ENCODE measurements around the gene ANKRD33B. TPM values are rescaled to one million over a fixed set of nuclear protein-coding genes. Genes with fewer than 3 reads are reported as not detected.
"Not testable (repeated sequence)": the region's sequence is repeated elsewhere in the genome, so short reads cannot be mapped to it uniquely, and the experiment has no call there.

Gene ANKRD33B
- total RNA-seq, 1 experiment from 2014 or later, result 1.5 TPM

- no peak for DNase-seq (ENCODE audit: low read depth)
Observed at GRCh38 chr5:10536931-10537579, 26.8 kb upstream of the ANKRD33B start.

GRCh38 chr5:10537624-10538023, 26.2 kb upstream of the ANKRD33B start:
- DNase-seq (ENCODE audit: low read depth), result no peak

GRCh38 chr5:10538103-10538788, 25.6 kb upstream of the ANKRD33B start:
- no peak for DNase-seq (ENCODE audit: low read depth)

GRCh38 chr5:10538789-10539686, 24.8 kb upstream of the ANKRD33B start:
- DNase-seq (ENCODE audit: low read depth), result no peak

GRCh38 chr5:10539687-10539998, 24.2 kb upstream of the ANKRD33B start:
- DNase-seq (ENCODE audit: low read depth), result no peak

- no peak for DNase-seq (ENCODE audit: low read depth)
Observed at GRCh38 chr5:10540036-10540544, 23.8 kb upstream of the ANKRD33B start.

GRCh38 chr5:10540951-10541646, 22.8 kb upstream of the ANKRD33B start:
- DNase-seq (ENCODE audit: low read depth), result no peak

GRCh38 chr5:10542055-10542550, 21.8 kb upstream of the ANKRD33B start:
- no peak for DNase-seq (ENCODE audit: low read depth)

GRCh38 chr5:10543585-10544040, 20.3 kb upstream of the ANKRD33B start:
- DNase-seq (ENCODE audit: low read depth), result no peak

GRCh38 chr5:10545084-10545483, 18.8 kb upstream of the ANKRD33B start:
- DNase-seq (ENCODE audit: low read depth), result no peak

GRCh38 chr5:10546186-10546585, 17.7 kb upstream of the ANKRD33B start:
- DNase-seq (ENCODE audit: low read depth), result no peak

GRCh38 chr5:10548418-10549122, 15.3 kb upstream of the ANKRD33B start:
- DNase-seq (ENCODE audit: low read depth), result no peak

GRCh38 chr5:10549123-10549514, 14.8 kb upstream of the ANKRD33B start:
- DNase-seq (ENCODE audit: low read depth), result not testable (repeated sequence)

GRCh38 chr5:10550222-10550995, 13.5 kb upstream of the ANKRD33B start:
- DNase-seq (ENCODE audit: low read depth), result no peak

- no peak for DNase-seq (ENCODE audit: low read depth)
Observed at GRCh38 chr5:10551782-10552138, 12.1 kb upstream of the ANKRD33B start.

- peak; percentile 73 for DNase-seq (ENCODE audit: low read depth)
Observed at GRCh38 chr5:10552183-10553143, 11.4 kb upstream of the ANKRD33B start.

GRCh38 chr5:10553476-10553875, 10.4 kb upstream of the ANKRD33B start:
- no peak for DNase-seq (ENCODE audit: low read depth)

- peak; percentile 93 for DNase-seq (ENCODE audit: low read depth)
Observed at GRCh38 chr5:10555277-10555684, 8.6 kb upstream of the ANKRD33B start.

- DNase-seq (ENCODE audit: low read depth), result peak; percentile 85
Observed at GRCh38 chr5:10556289-10556807, 7.5 kb upstream of the ANKRD33B start.

Data from Daoy (cell line).